NB4 (cell line): ENCODE data around the gene DUSP22.
"Not testable (repeated sequence)": the region's sequence is repeated elsewhere in the genome, so short reads cannot be mapped to it uniquely, and the experiment has no call there.

Source experiments
- DNase-seq: peaks from one replicate; pipeline ENCODE4 v3.0.0; 2010; ENCODE audit warnings: low read depth
- H3K4me3 ChIP-seq: one replicate; pipeline ENCODE4 v1.5.1; 2011; ENCODE audit warnings: mild to moderate bottlenecking, low read depth, low read length, moderate library complexity
- MYC ChIP-seq: IDR thresholded peaks from 2 replicates; pipeline ENCODE4 v1.6.1; 2011; ENCODE audit warnings: low read depth, low read length
- POLR2A ChIP-seq: IDR thresholded peaks from 2 replicates; pipeline ENCODE4 v1.6.1; 2011; ENCODE audit warnings: mild to moderate bottlenecking; ENCODE audit not compliant: insufficient read length; ENCODE audit errors: extremely low read depth
- TF ChIP-seq, protein P1 (sequence below): IDR thresholded peaks from 2 replicates; pipeline ENCODE4 v1.6.1; 2011; ENCODE audit warnings: low read depth, low read length
- TF ChIP-seq, protein P2 (sequence below): IDR thresholded peaks from one replicate; pipeline ENCODE4 v1.5.1; 2012; ENCODE audit warnings: low read depth, low read length

Gene DUSP22

DNA sequence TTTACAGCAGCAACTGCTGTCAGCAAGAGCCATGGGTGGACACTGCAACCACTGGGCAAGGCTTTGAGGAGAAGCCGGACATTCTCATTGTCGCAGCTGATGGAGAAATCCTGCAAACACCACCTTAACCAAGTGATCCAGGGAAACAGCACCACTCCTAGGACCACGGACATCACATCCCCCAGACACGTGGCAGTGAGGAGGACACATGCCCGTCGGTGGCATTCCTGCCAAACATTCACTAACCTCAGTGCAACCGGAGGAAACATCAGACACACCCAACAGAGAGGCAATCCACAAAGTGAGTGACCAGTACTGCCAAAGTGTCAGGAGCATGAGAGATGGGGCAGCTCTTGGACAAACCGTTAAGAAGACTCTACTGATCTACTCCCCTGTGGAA lies 82.7 kb downstream of the DUSP22 start:
- no peak for DNase-seq
- TF ChIP-seq, protein P1, sequence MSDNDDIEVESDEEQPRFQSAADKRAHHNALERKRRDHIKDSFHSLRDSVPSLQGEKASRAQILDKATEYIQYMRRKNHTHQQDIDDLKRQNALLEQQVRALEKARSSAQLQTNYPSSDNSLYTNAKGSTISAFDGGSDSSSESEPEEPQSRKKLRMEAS: no peak
- no peak for TF ChIP-seq POLR2A
- TF ChIP-seq MYC: no peak
- TF ChIP-seq, protein P2, sequence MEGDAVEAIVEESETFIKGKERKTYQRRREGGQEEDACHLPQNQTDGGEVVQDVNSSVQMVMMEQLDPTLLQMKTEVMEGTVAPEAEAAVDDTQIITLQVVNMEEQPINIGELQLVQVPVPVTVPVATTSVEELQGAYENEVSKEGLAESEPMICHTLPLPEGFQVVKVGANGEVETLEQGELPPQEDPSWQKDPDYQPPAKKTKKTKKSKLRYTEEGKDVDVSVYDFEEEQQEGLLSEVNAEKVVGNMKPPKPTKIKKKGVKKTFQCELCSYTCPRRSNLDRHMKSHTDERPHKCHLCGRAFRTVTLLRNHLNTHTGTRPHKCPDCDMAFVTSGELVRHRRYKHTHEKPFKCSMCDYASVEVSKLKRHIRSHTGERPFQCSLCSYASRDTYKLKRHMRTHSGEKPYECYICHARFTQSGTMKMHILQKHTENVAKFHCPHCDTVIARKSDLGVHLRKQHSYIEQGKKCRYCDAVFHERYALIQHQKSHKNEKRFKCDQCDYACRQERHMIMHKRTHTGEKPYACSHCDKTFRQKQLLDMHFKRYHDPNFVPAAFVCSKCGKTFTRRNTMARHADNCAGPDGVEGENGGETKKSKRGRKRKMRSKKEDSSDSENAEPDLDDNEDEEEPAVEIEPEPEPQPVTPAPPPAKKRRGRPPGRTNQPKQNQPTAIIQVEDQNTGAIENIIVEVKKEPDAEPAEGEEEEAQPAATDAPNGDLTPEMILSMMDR: no peak
- H3K4me3 ChIP-seq: no peak overlapping the region

DNA sequence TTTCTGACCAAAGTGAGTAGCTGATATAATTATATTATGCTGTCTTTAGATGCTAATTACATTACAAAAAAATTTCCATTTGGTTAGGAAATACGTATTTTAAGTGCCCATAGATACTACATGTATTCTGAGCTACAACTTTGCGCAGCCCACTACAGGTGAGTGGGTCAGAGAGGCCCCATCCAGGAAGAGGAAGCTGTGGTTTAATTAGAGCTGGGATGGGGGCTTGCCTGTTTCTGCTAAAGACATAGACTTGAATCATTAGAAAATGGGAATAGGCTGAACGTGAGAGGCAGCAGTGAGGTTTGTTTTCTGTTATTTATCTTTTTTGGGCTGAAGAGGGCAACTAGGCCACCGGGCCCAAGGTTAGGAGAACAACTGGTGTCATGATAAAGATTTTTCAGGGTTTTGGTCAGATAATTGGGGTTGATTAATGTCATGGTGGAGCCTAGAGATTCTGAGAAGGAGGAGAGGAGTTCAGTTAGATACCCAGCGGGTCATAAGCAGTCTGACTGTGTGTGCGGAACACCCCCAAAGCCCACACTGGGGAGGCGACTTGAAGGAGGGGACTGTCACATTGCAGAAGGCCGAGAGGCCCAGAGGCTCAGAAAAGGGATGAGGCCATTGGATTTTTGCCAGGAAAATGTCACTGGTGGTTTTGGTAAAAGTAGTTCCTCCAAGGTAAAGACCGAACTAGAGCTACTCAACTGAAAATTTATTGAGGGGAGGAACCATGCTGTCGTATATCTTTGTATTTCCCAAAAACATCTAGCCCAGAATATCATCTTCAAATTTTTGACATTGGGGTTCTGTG lies 84.7 kb downstream of the DUSP22 start:
- no peak overlapping the region for H3K4me3 ChIP-seq
- TF ChIP-seq POLR2A: no peak
- no peak for TF ChIP-seq MYC
- TF ChIP-seq, protein P1: no peak
- TF ChIP-seq, protein P2: no peak
- DNase-seq: no peak

DNA sequence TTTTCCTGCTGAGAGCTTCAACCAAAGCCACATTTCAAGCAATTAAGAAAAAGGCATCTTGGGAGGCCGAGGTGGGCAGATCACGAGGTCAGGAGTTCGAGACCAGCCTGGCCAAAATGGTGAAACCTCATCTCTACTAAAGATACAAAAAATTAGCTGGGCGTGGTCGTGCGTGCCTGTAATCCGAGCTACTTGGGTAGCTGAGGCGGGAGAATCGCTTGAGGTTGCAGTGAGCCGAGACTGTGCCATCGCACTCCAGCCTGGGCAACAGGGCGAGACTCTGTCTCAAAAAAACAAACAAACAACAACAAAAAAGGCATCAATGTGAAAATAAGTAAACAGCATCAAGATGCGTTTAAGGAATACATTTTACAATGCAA lies 85.3 kb downstream of the DUSP22 start:
- not testable (repeated sequence) for H3K4me3 ChIP-seq, DNase-seq

DNA sequence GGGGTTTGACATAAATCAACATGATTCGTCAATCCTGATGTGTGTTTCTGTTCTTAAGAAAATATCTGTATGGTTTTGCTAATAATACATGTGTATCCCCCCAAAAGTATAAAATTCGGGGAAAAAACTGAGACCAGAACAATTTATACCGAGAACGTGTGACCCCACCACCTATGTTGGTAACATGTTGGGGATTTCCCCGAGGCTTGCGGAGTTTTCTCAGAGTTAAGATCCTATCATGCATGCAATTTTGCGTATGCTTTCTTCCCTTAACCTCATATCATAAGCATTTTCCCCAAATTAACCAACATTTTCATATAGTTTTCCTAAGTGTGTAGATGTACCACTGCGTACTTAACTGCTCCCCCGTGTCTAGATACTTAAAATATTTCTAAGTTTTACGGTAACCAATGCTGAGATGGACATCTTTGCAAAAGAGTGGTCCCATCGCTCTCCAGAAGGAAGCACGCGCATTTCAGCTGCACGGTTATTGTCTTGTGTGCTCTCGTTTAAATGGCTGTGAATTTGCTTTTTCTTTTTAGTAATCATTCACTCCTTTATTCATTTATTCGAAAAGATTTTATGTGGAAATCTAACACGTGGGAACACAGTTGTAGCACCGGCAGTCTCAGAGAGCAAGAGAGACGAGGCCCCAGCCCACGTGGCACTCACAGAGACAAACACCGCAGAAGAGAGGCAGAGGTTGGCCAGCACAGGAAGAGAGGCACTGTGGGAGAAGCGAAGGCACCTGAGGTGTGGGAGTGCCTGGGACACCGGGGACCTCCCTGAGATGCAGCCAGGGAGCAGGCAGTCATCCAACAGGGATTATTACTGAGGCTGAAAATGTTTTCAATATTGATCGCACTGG lies 86.0 kb downstream of the DUSP22 start:
- TF ChIP-seq, protein P1: no peak
- TF ChIP-seq MYC: no peak
- DNase-seq: no peak
- no peak overlapping the region for H3K4me3 ChIP-seq

DNA sequence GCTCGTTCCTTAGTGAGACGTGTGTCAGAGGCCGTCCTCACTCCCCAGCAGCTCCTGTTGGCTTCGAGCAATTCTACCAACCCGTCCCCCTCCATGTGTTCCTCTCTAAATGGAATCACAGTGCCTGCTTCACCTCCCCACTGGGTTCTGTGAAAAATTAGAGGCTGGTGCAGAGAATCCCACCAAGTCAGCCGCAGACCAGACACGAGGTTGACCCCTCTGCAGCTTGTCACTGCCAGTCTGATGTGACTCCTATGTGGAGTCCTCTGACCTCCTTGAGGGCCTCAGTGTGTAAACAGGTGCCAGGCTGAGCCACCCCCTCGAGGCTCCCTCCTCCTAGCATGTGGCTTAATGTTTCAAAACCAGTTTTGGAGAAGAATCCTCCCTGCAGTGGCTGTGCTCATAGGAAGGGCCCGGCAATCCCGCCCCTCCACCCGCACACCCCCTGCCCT lies 86.7 kb downstream of the DUSP22 start:
- H3K4me3 ChIP-seq: no peak overlapping the region
- TF ChIP-seq, protein P1: no peak
- TF ChIP-seq MYC (no peak), POLR2A (no peak)
- TF ChIP-seq, protein P2: no peak
- DNase-seq: no peak

DNA sequence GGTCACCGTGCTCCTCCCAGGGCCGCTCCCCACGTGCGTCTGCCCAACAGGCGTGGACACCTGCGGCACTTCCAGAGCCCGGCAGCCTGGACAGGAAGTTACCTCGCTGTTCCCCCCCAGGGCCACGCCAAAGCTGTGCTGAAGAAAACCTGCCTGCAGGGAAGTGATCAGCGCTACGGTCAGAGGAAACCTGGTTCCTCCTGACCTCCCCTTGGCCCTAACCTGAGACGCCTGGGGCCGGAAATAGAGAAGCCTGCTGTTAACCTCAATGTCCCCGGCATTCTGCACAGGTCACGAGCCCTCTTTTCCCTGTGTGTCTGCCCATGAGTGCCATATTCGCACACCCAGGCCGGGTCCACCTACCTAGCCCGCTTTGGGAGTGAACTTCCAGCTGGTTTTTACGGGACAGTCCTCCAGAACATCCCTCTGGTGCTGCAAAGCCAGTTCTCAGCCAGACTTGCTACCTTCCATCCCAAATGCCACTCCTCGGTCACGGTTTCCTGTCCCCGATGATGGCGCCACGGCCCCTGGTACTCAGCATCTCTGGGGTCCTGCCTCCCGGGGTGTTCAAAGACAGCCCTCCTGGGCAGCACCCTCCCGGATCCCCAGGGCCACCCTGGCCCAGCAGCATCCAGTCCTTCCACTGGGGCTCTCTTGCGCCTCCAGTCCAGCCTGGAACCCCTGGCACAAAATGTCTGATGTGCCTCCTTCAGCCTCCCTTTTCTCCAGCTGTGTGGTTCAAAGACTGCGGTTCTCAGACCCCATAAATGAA lies 87.3 kb downstream of the DUSP22 start:
- TF ChIP-seq, protein P2: no peak
- TF ChIP-seq, protein P1: no peak
- TF ChIP-seq MYC: no peak
- TF ChIP-seq POLR2A: no peak
- no peak overlapping the region for H3K4me3 ChIP-seq
- DNase-seq: no peak
